Thymus (tissue), 14 donors: ENCODE results near the gene BMP10. TPM values are rescaled to one million over a fixed set of nuclear protein-coding genes. Genes with fewer than 3 reads are reported as not detected.

ENCODE experiments used
- DNase-seq, 9 donors: peaks; one replicate each; pipeline ENCODE4 v3.0.0-alpha.2; 2013; ENCODE audit warnings: low spot score in 9 of 9, low read depth in 6 of 9, missing footprints in 1 of 9
- H3K27ac ChIP-seq, 2 donors: one replicate each; pipeline ENCODE4 v1.5.1; 2013; ENCODE audit warnings: control low read depth in 1 of 2, low read depth in 1 of 2, low read length in 1 of 2, mild to moderate bottlenecking in 1 of 2, moderate library complexity in 1 of 2
- H3K27me3 ChIP-seq, 2 donors: one replicate each; pipeline ENCODE4 v1.5.1; 2013; ENCODE audit warnings: low read length in 1 of 2; ENCODE audit not compliant: control insufficient read depth in 2 of 2, insufficient read depth in 1 of 2
- H3K36me3 ChIP-seq, 2 donors: one replicate each; pipeline ENCODE4 v1.5.1; 2013; ENCODE audit warnings: low read length in 1 of 2, mild to moderate bottlenecking in 1 of 2, moderate library complexity in 1 of 2; ENCODE audit not compliant: control insufficient read depth in 2 of 2, insufficient read depth in 2 of 2
- H3K4me1 ChIP-seq, 2 donors: one replicate each; pipeline ENCODE4 v1.5.1; 2013; ENCODE audit warnings: low read length in 2 of 2; ENCODE audit not compliant: control insufficient read depth in 2 of 2, insufficient read depth in 2 of 2
- H3K4me3 ChIP-seq, 2 donors: one replicate each; pipeline ENCODE4 v1.5.1; 2013; ENCODE audit warnings: low read length in 2 of 2, control low read depth in 1 of 2, mild to moderate bottlenecking in 1 of 2
- H3K9me3 ChIP-seq, 2 donors: one replicate each; pipeline ENCODE4 v1.5.1; 2013; ENCODE audit warnings: low read length in 1 of 2, mild to moderate bottlenecking in 1 of 2; ENCODE audit not compliant: control insufficient read depth in 2 of 2, insufficient read depth in 1 of 2
- WGBS: extraction: QIAGEN DNeasy Blood & Tissue Kit; methylation state at CpG from one replicate; pipeline ENCODE4 v1.1.7; 2013; 5-methylcytosine and 5-hydroxymethylcytosine counted together
- long read RNA-seq, 10 donors: transcript quantifications; one replicate each; lab custom pipeline, GENCODE V29; 2026
- polyA plus RNA-seq: library from polyadenylated mRNA; stranded (reverse); fragments of 200-250 nt; gene quantifications from one replicate; pipeline ENCODE4 v1.2.3, GENCODE V29; 2013
- total RNA-seq: library from RNA; stranded (reverse); fragments of 120-200 nt; gene quantifications from one replicate; pipeline ENCODE4 v1.2.4, GENCODE V29; 2013
- donor health status: healthy.

The BMP10 gene
- 0.14 TPM for total RNA-seq
- 0.02 TPM for polyA plus RNA-seq
- long read RNA-seq, donor 1: 0 reads
- long read RNA-seq, donor 2: 0 reads
- long read RNA-seq, donor 3: 0 reads
- long read RNA-seq, donor 4: 0 reads
- long read RNA-seq, donor 5: 0 reads
- long read RNA-seq, donor 6: 0 reads
- long read RNA-seq, donor 7: 0 reads
- long read RNA-seq, donor 8: 0 reads
- long read RNA-seq, donor 9: 0 reads
- long read RNA-seq, donor 10: 0 reads

GRCh38 chr2:68871159-68871764 is at the start of gene BMP10:
Gene BMP10 (minus strand): TSS chr2:68871397. CDS start chr2:68871358, 39 bp downstream.
- H3K4me3 ChIP-seq: no peak within 1 kb of the TSS
- no peak within 1 kb of the TSS for H3K27ac ChIP-seq
- 97% methylated on average over 6 of the region's 6 CpGs for WGBS
- no peak for DNase-seq
- H3K9me3 ChIP-seq: no peaks in the 10 kb centered on the region
- H3K36me3 ChIP-seq: no peaks in the 10 kb centered on the region
- no peaks in the 10 kb centered on the region for H3K4me1 ChIP-seq
- H3K27me3 ChIP-seq: no peaks in the 10 kb centered on the region

GRCh38 chr2:68920481-68921170 is 49.4 kb upstream of the BMP10 start:
- 91% methylated on average over 6 of the region's 6 CpGs for WGBS
- Histone ChIP-seq H3K9me3 (no peaks in the 10 kb centered on the region), H3K27me3 (no peaks in the 10 kb centered on the region), H3K4me1 (peaks cover 0 to 5% of the 10 kb centered on the region in 2 donors), H3K4me3 (no peak overlapping the region), H3K36me3 (no peaks in the 10 kb centered on the region), H3K27ac (no peak overlapping the region)
- DNase-seq: no peak

- DNase-seq: no peak
- no peaks in the 10 kb centered on the region for H3K36me3 ChIP-seq
- WGBS: 98% methylated on average over 7 of the region's 7 CpGs
- no peaks in the 10 kb centered on the region for H3K27me3 ChIP-seq
- H3K27ac ChIP-seq: no peak overlapping the region
- peaks cover 0 to 10% of the 10 kb centered on the region in 2 donors for H3K4me1 ChIP-seq
- no peak overlapping the region for H3K4me3 ChIP-seq
- no peaks in the 10 kb centered on the region for H3K9me3 ChIP-seq
These were observed 47.3 kb upstream of the BMP10 start for GRCh38 chr2:68918497-68918896.

- WGBS: 94% methylated on average over 3 of the region's 3 CpGs
- no peak overlapping the region for H3K4me3 ChIP-seq
- no peak for DNase-seq
- no peaks in the 10 kb centered on the region for H3K36me3 ChIP-seq
- no peak overlapping the region for H3K27ac ChIP-seq
- H3K27me3 ChIP-seq: no peaks in the 10 kb centered on the region
- peaks cover 1 to 23% of the 10 kb centered on the region in 2 donors for H3K4me1 ChIP-seq
- H3K9me3 ChIP-seq: peaks cover 0 to 3% of the 10 kb centered on the region in 2 donors
These were observed 46.0 kb upstream of the BMP10 start for GRCh38 chr2:68917034-68917718.

- H3K4me3 ChIP-seq: no peak overlapping the region
- H3K27me3 ChIP-seq: no peaks in the 10 kb centered on the region
- peaks cover 11 to 32% of the 10 kb centered on the region in 2 donors for H3K4me1 ChIP-seq
- DNase-seq: no peak
- no peaks in the 10 kb centered on the region for H3K36me3 ChIP-seq
- WGBS: 95% methylated on average over 1 of the region's 1 CpG
- H3K27ac ChIP-seq: no peak overlapping the region
- H3K9me3 ChIP-seq: peaks cover 0 to 3% of the 10 kb centered on the region in 2 donors
These were observed 45.0 kb upstream of the BMP10 start for GRCh38 chr2:68916226-68916625.

GRCh38 chr2:68915393-68915792 is 44.2 kb upstream of the BMP10 start:
- H3K36me3 ChIP-seq: no peaks in the 10 kb centered on the region
- WGBS: 88% methylated on average over 4 of the region's 4 CpGs

GRCh38 chr2:68913359-68913758 is 42.2 kb upstream of the BMP10 start:
- H3K27me3 ChIP-seq: no peaks in the 10 kb centered on the region
- 93% methylated on average over 3 of the region's 3 CpGs for WGBS
- peaks cover 0 to 3% of the 10 kb centered on the region in 2 donors for H3K9me3 ChIP-seq
- no peak overlapping the region for H3K4me3 ChIP-seq
- DNase-seq: no peak
- H3K4me1 ChIP-seq: peaks cover 22 to 51% of the 10 kb centered on the region in 2 donors
- H3K36me3 ChIP-seq: no peaks in the 10 kb centered on the region
- H3K27ac ChIP-seq: peak overlapping the region in 1 of 2 donors; percentile 77

More at GRCh38 chr2:68915393-68915792, 44.2 kb upstream of the BMP10 start:
- Histone ChIP-seq H3K27ac (no peak overlapping the region), H3K27me3 (no peaks in the 10 kb centered on the region), H3K4me3 (no peak overlapping the region), H3K9me3 (peaks cover 0 to 3% of the 10 kb centered on the region in 2 donors), H3K4me1 (peaks cover 12 to 35% of the 10 kb centered on the region in 2 donors)
- no peak for DNase-seq

GRCh38 chr2:68912732-68913131 is 41.5 kb upstream of the BMP10 start:
- 3% methylated on average over 2 of the region's 2 CpGs for WGBS
- Histone ChIP-seq H3K27ac (peak overlapping the region in 1 of 2 donors; percentile 77), H3K4me3 (no peak overlapping the region), H3K4me1 (peaks cover 28 to 57% of the 10 kb centered on the region in 2 donors), H3K36me3 (no peaks in the 10 kb centered on the region), H3K9me3 (peaks cover 0 to 3% of the 10 kb centered on the region in 2 donors), H3K27me3 (no peaks in the 10 kb centered on the region)
- DNase-seq: peak in 4 of 9 donors; percentile 48 to 78 (median 61)
